BLaER1 treated with 17β-estradiol and CSF1 and Interleukin-3, amounts not matched to agents 10 nM and 100 nM (cell line): Measurements from ENCODE around the gene MAP3K8.

Source experiments
- H3K27ac ChIP-seq, 11 experiments: shearing (Covaris generic); formaldehyde crosslinking; 2 replicates each; pipeline ENCODE4 v1.8.1; 2022
- H3K27me3 ChIP-seq, 11 experiments: shearing (Covaris generic); formaldehyde crosslinking; 2 replicates each; pipeline ENCODE4 v1.8.1; 2022
- H3K36me3 ChIP-seq, 11 experiments: shearing (Covaris generic); formaldehyde crosslinking; 2 replicates each; pipeline ENCODE4 v1.8.1; 2022
- H3K4me1 ChIP-seq, 10 experiments: shearing (Covaris generic); formaldehyde crosslinking; 2 replicates each; pipeline ENCODE4 v1.8.1; 2022
- H3K4me2 ChIP-seq, 11 experiments: shearing (Covaris generic); formaldehyde crosslinking; 2 replicates each; pipeline ENCODE4 v1.8.1; 2022
- H3K4me3 ChIP-seq, 10 experiments: shearing (Covaris generic); formaldehyde crosslinking; 2 replicates each; pipeline ENCODE4 v1.8.1; 2022
- H3K9ac ChIP-seq, 11 experiments: shearing (Covaris generic); formaldehyde crosslinking; 2 replicates each; pipeline ENCODE4 v1.8.1; 2022
- H3K9me3 ChIP-seq, 11 experiments: shearing (Covaris generic); formaldehyde crosslinking; replicated peaks in 1 of 11; 2 replicates each; pipeline ENCODE4 v1.8.1; 2022
- H4K20me1 ChIP-seq, 11 experiments: shearing (Covaris generic); formaldehyde crosslinking; 2 replicates each; pipeline ENCODE4 v1.8.1; 2022
- Cebpa-rat ChIP-seq, 11 experiments: shearing (Covaris generic); IDR thresholded peaks; 2 replicates each; pipeline ENCODE4 v1.8.1; 2022

MAP3K8 gene

GRCh38 chr10:30510184-30510931 is 76.4 kb downstream of the MAP3K8 start:
- H3K9ac ChIP-seq = no peak overlapping the region
- peaks cover 0 to 36% (median 13%) of the 10 kb centered on the region in 10 experiments; a peak in 14 of 20 replicates for H3K4me1 ChIP-seq
- no peaks in the 10 kb centered on the region for H3K27me3 ChIP-seq
- H3K4me2 ChIP-seq = peak overlapping the region in 3 of 11 experiments; percentile 26 to 49 (median 41); a peak in 5 of 22 replicates
- TF ChIP-seq Cebpa-rat (IDR thresholded peaks at IDR 0.05) = no peak
- no peaks in the 10 kb centered on the region for H3K36me3 ChIP-seq
- H3K27ac ChIP-seq = no peak overlapping the region
- H3K9me3 ChIP-seq = no peaks in the 10 kb centered on the region
- H3K4me3 ChIP-seq = no peak overlapping the region
- H4K20me1 ChIP-seq = no peaks in the 10 kb centered on the region

GRCh38 chr10:30510932-30511700 is 77.1 kb downstream of the MAP3K8 start:
- no peaks in the 10 kb centered on the region for H4K20me1 ChIP-seq
- H3K9me3 ChIP-seq = no peaks in the 10 kb centered on the region
- no peak for TF ChIP-seq Cebpa-rat (IDR thresholded peaks at IDR 0.05)
- H3K27me3 ChIP-seq = no peaks in the 10 kb centered on the region
- peak overlapping the region in 3 of 11 experiments; percentile 26 to 49 (median 41); a peak in 5 of 22 replicates for H3K4me2 ChIP-seq
- no peak overlapping the region for H3K9ac ChIP-seq
- H3K4me3 ChIP-seq = no peak overlapping the region
- no peak overlapping the region for H3K27ac ChIP-seq
- H3K36me3 ChIP-seq = no peaks in the 10 kb centered on the region
- peaks cover 0 to 28% (median 6%) of the 10 kb centered on the region in 10 experiments; a peak in 11 of 20 replicates for H3K4me1 ChIP-seq
